Type B pancreatic cell (in vitro differentiated cells): ENCODE data around the gene TBPL1. TPM values are rescaled to one million over a fixed set of nuclear protein-coding genes. Genes with fewer than 3 reads are reported as not detected.

Experiments
- DNase-seq: peaks from one replicate; pipeline ENCODE4 v3.0.0; 2021; ENCODE audit warnings: mixed read lengths; ENCODE audit not compliant: unreplicated experiment; ENCODE audit errors: extremely low spot score
- H3K27ac Mint-ChIP-seq: 2 replicates; pipeline ENCODE4 v1.8.0; 2021; ENCODE audit warnings: mild to moderate bottlenecking, mixed read lengths
- H3K27me3 Mint-ChIP-seq: 2 replicates; pipeline ENCODE4 v1.8.0; 2021; ENCODE audit warnings: mixed read lengths
- H3K36me3 Mint-ChIP-seq: 2 replicates; pipeline ENCODE4 v1.8.0; 2021; ENCODE audit warnings: mixed read lengths
- H3K4me1 Mint-ChIP-seq: one replicate; pipeline ENCODE4 v1.8.0; 2021; ENCODE audit warnings: mixed read lengths; ENCODE audit not compliant: unreplicated experiment
- H3K4me3 Mint-ChIP-seq: 2 replicates; pipeline ENCODE4 v1.8.0; 2021; ENCODE audit warnings: mild to moderate bottlenecking, mixed read lengths
- H3K9me3 Mint-ChIP-seq: 2 replicates; pipeline ENCODE4 v1.8.0; 2021; ENCODE audit warnings: mixed read lengths
- total RNA-seq: library from RNA; stranded (reverse); gene quantifications from 2 replicates; pipeline ENCODE4 v1.2.1, GENCODE V29; 2021; ENCODE audit warnings: low replicate concordance
- TF ChIP-seq, protein P1 (sequence below): fragments of 200-600 bp; sonication (generic); conservative IDR thresholded peaks from 2 replicates; pipeline ENCODE4 v1.5.0; 2021; ENCODE audit warnings: antibody characterized with exemption, mild to moderate bottlenecking

Gene TBPL1
- total RNA-seq, 1 donor from 2014 or later, result 35.5 TPM

DNA sequence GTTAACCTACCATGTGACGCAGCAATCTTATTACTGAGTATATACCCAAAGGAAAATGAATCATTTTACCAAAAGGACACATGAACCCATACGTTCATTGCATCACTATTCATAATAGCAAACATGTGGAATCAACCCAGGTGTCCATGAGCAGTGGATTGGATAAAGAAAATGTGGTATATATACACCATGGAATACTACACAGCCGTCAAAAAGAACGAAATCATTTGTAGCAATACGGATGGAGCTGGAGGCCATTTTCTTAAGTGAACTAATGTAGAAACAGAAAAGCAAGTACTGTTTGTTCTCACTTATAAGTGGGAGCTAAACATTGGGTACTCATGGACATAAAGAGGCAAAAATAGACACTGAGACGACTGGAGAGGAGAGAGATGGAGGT lies 44.2 kb downstream of the TBPL1 start:
- Mint-ChIP-seq H3K4me1 (peaks cover 6% of the 10 kb centered on the region), H3K36me3 (peaks cover 4% of the 10 kb centered on the region), H3K27ac (no peak overlapping the region), H3K9me3 (peaks cover 6% of the 10 kb centered on the region), H3K4me3 (no peak overlapping the region), H3K27me3 (no peaks in the 10 kb centered on the region)
- DNase-seq, result no peak
- TF ChIP-seq, protein P1, sequence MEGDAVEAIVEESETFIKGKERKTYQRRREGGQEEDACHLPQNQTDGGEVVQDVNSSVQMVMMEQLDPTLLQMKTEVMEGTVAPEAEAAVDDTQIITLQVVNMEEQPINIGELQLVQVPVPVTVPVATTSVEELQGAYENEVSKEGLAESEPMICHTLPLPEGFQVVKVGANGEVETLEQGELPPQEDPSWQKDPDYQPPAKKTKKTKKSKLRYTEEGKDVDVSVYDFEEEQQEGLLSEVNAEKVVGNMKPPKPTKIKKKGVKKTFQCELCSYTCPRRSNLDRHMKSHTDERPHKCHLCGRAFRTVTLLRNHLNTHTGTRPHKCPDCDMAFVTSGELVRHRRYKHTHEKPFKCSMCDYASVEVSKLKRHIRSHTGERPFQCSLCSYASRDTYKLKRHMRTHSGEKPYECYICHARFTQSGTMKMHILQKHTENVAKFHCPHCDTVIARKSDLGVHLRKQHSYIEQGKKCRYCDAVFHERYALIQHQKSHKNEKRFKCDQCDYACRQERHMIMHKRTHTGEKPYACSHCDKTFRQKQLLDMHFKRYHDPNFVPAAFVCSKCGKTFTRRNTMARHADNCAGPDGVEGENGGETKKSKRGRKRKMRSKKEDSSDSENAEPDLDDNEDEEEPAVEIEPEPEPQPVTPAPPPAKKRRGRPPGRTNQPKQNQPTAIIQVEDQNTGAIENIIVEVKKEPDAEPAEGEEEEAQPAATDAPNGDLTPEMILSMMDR, result no peak

DNA sequence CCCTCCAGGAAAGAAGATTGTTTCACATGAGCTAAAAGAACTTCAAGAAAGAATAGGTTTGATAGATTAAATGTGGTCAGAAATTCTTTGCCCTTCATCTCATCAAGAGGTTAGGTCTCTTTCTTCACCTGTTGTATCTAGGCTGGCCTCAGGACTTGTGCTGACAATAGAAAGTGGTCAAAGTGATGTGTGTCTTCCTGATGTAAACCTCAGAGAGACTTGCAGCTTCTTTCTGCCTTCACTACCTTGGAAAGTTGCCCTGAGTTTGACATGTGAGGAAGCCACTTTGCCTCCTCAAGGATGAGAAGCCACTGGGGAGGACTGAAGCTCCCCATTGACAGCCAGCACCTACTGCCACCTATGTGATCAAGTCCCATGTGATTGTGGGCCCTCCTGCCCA lies 46.3 kb downstream of the TBPL1 start:
- DNase-seq, result no peak
- peaks cover 6% of the 10 kb centered on the region for H3K9me3 Mint-ChIP-seq
- H3K27me3 Mint-ChIP-seq, result no peaks in the 10 kb centered on the region
- no peak overlapping the region for H3K4me3 Mint-ChIP-seq
- H3K4me1 Mint-ChIP-seq, result peaks cover 10% of the 10 kb centered on the region
- peaks cover 4% of the 10 kb centered on the region for H3K36me3 Mint-ChIP-seq
- H3K27ac Mint-ChIP-seq, result no peak overlapping the region
- TF ChIP-seq, protein P1, result no peak

DNA sequence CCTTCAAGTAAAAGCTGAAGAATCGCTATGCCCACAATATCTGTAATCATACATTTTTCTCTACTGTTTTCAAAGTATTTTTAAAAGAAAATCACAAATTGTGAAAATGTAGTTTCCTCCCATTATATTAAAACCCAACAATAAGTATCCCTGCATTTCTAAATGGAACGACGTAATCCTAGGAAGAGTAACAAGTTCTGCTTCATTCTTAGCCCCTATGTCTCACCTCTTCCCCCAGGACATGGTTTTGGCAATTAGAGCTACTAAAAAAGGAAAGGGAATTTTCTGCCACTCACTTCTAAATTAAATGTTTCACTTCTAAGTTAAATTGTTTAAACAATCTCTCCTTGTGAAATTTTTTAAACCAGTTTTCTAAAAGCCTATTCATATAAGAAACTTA lies 47.4 kb downstream of the TBPL1 start:
- Mint-ChIP-seq H3K4me3 (peak overlapping the region; percentile 63), H3K27ac (peak overlapping the region; percentile 41), H3K36me3 (peaks cover 4% of the 10 kb centered on the region), H3K4me1 (peaks cover 10% of the 10 kb centered on the region), H3K27me3 (no peaks in the 10 kb centered on the region), H3K9me3 (peaks cover 6% of the 10 kb centered on the region)
- TF ChIP-seq, protein P1, result no peak
- no peak for DNase-seq

DNA sequence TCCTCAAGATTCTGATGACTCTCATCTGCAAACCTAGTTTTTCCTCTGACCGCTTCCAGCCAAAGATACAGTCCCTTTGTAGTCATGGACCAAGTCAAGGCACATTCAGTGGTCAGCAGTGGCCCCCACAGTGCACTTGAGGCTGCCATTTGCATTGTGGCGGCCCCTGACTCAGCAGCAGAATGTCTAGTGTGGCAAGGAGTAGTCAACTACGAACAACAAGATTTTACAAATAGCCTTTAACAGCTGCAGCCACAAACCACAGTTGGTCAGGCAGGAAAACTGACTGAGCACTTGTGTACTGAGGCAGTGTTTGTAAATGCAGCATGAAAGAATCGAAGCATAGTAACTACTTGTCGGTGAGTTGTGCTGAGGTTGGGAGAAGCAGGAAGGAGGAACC lies 49.8 kb downstream of the TBPL1 start:
- Mint-ChIP-seq H3K9me3 (peaks cover 6% of the 10 kb centered on the region), H3K36me3 (peaks cover 7% of the 10 kb centered on the region)

DNA sequence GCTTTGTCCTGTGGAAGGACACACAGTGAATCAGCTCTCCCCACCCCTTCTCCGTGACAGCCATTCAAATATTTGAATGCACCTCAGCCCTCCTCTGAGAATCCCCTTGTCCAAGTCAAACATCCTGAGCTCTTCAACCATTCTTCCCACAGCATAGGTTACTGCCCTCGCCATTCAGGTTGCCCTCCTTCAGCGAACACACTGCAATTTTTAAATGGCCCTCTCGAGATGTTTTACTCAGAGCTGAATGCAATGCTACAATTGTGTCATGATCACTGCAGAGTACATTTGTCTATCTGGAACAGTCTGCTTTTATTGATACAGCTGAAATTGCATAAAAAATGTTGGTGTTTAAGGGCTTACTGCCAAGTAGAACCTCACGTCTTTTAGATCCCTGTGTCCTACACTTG lies 50.5 kb downstream of the TBPL1 start:
- Mint-ChIP-seq H3K4me3 (no peak overlapping the region), H3K4me1 (peaks cover 10% of the 10 kb centered on the region), H3K36me3 (peaks cover 7% of the 10 kb centered on the region), H3K9me3 (peaks cover 6% of the 10 kb centered on the region), H3K27ac (no peak overlapping the region), H3K27me3 (no peaks in the 10 kb centered on the region)
- TF ChIP-seq, protein P1, result no peak
- DNase-seq, result no peak

More for the DNA sequence above, 49.8 kb downstream of the TBPL1 start:
- Mint-ChIP-seq H3K27me3 (no peaks in the 10 kb centered on the region), H3K4me3 (no peak overlapping the region), H3K4me1 (peaks cover 10% of the 10 kb centered on the region), H3K27ac (no peak overlapping the region)
- no peak for DNase-seq
- TF ChIP-seq, protein P1, result no peak

DNA sequence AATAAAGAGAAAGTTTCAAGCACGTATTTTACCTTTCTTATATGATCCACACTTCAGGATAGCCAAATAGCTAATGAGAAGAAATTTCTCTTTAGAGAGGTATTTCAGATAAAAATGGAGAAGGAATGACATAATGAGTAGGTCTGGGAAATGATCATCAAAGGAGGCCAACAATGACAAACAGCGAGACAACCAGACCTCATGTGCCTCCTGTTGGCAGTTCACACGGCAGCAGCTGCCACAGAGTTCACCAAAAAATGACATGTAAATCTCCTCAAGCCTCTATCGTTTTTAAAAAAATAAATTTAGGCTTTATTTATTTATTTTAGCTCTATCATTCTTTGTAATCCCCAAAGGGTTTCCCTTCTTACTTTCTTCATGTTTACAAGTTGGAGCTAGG lies 51.7 kb downstream of the TBPL1 start:
- H3K27ac Mint-ChIP-seq, result no peak overlapping the region
- H3K4me3 Mint-ChIP-seq, result no peak overlapping the region
- peaks cover 6% of the 10 kb centered on the region for H3K9me3 Mint-ChIP-seq

More for the DNA sequence above, 51.7 kb downstream of the TBPL1 start:
- no peak for DNase-seq
- Mint-ChIP-seq H3K27me3 (no peaks in the 10 kb centered on the region), H3K36me3 (peaks cover 7% of the 10 kb centered on the region), H3K4me1 (peaks cover 10% of the 10 kb centered on the region)
- TF ChIP-seq, protein P1, result no peak
